ENCODE data around the gene GPATCH8. TPM values are rescaled to one million over a fixed set of nuclear protein-coding genes. Genes with fewer than 3 reads are reported as not detected.

The GPATCH8 gene
- polyA plus RNA-seq, 1 of the 3 experiments (the other 2 are of a cell fraction), result 12.7 TPM

DNA sequence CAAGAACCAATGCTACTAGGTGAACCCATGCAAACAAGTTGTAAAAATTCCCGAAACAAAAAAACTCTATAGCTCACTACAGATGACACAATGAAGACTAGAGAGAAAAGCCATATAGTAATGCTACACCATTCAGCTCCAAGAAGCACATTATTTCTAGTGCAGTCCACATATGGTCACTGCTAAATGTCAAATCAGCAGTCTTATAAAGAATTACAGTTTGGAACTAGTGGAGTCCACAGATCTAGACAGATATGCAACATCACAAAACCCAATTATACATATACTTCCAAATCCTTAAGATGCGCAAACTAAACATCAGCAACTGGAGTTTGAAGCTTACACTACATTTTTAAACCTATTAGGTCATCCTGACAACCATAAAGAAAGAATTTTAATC is 33.5 kb downstream of the GPATCH8 start:
- CTCF ChIA-PET, result interaction anchor here (1.2 kb wide), 1 partner anchor 16 kb away, joined by 5 read pairs; no protein-coding TSS in a partner anchor
- H3K27me3 ChIP-seq (ENCODE audit: insufficient read depth), result no peaks in the 10 kb centered on the region
- no peak overlapping the region for H3K4me2 ChIP-seq
- DNase-seq, result no peak
- POLR2A ChIA-PET, result no interaction called here
- H3K9me2 ChIP-seq, result no peaks in the 10 kb centered on the region
- 94% methylated on average over 2 of the region's 2 CpGs for WGBS (ENCODE audit: low lambda C conversion rate)
- H3K9ac ChIP-seq, result no peak overlapping the region
- peaks cover 26% of the 10 kb centered on the region for H3F3A ChIP-seq (replicated peaks; ENCODE audit: insufficient read depth)
- H3K36me3 ChIP-seq (replicated peaks in 1 of 2; ENCODE audit: control insufficient read depth in 1 of 2, insufficient read depth in 2 of 2, low read length in 1 of 2), result peaks cover 9 to 24% of the 10 kb centered on the region in 2 experiments
- H3K9me3 ChIP-seq, result no peaks in the 10 kb centered on the region
- H3K4me3 ChIP-seq (ENCODE audit: low read depth in 2 of 2, low read length in 1 of 2), result no peak overlapping the region
- H2AFZ ChIP-seq (ENCODE audit: low read depth), result no peak overlapping the region
- H3K4me1 ChIP-seq (ENCODE audit: control insufficient read depth in 1 of 2, insufficient read depth in 2 of 2, low read depth in 1 of 2, low read length in 1 of 2), result peaks cover 0 to 8% of the 10 kb centered on the region in 2 experiments; a peak in 2 of 4 replicates
- H3K27ac ChIP-seq (ENCODE audit: low read depth in 2 of 2, low read length in 1 of 2), result no peak overlapping the region
- peaks cover 50% of the 10 kb centered on the region for H4K20me1 ChIP-seq (ENCODE audit: insufficient read depth)
- H3K79me2 ChIP-seq (ENCODE audit: insufficient read depth), result peaks cover 92% of the 10 kb centered on the region
- TF ChIP-seq NFIC (IDR thresholded peaks at IDR 0.05; ENCODE audit: borderline replicate concordance) (no peak), CTCF (IDR thresholded peaks at IDR 0.05) (no peak), SIN3A (IDR thresholded peaks at IDR 0.05; ENCODE audit: borderline replicate concordance, low read depth, low read length) (no peak), FOXM1 (IDR thresholded peaks at IDR 0.05; ENCODE audit: low read depth) (no peak), ZBTB33 (IDR thresholded peaks at IDR 0.05; ENCODE audit: borderline replicate concordance, low read depth) (no peak), SMC3 (IDR thresholded peaks at IDR 0.05; ENCODE audit: low read depth, low read length) (no peak), JUND (IDR thresholded peaks at IDR 0.05) (no peak)

DNA sequence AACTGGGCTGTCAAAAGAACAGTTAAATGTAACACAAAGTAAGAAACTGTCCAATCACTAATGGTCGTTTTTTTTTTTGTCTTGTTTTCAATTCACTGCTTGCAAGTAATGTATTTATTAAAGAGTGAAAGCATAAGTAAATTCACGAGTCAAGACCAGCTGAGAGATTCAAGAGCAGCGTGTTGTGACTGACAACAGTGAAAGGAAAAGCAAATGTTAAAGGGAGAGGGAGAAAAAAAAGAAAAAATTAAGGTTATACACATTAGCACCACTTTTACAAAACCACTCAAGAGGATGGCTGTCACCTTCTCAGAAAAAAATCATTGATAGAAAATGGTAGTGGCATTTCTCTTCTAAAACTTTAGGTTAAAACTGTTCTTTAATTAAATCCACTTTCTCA is 36.1 kb downstream of the GPATCH8 start:
- H3K36me3 ChIP-seq (replicated peaks in 1 of 2; ENCODE audit: control insufficient read depth in 1 of 2, insufficient read depth in 2 of 2, low read length in 1 of 2), result peaks cover 12 to 36% of the 10 kb centered on the region in 2 experiments
- no peaks in the 10 kb centered on the region for H3K9me3 ChIP-seq
- DNase-seq, result no peak
- no peaks in the 10 kb centered on the region for H3K27me3 ChIP-seq (ENCODE audit: insufficient read depth)
- H3K4me2 ChIP-seq, result no peak overlapping the region
- CTCF ChIA-PET, result no interaction called here
- peaks cover 0 to 15% of the 10 kb centered on the region in 2 experiments; a peak in 3 of 4 replicates for H3K4me1 ChIP-seq (ENCODE audit: control insufficient read depth in 1 of 2, insufficient read depth in 2 of 2, low read depth in 1 of 2, low read length in 1 of 2)
- H4K20me1 ChIP-seq (ENCODE audit: insufficient read depth), result peaks cover 49% of the 10 kb centered on the region
- H2AFZ ChIP-seq (ENCODE audit: low read depth), result no peak overlapping the region
- H3K27ac ChIP-seq (ENCODE audit: low read depth in 2 of 2, low read length in 1 of 2), result no peak overlapping the region
- peaks cover 97% of the 10 kb centered on the region for H3K79me2 ChIP-seq (ENCODE audit: insufficient read depth)
- POLR2A ChIA-PET, result no interaction called here
- 67% methylated on average over 3 of the region's 3 CpGs for WGBS (ENCODE audit: low lambda C conversion rate)
- H3K9ac ChIP-seq, result no peak overlapping the region
- H3K4me3 ChIP-seq (ENCODE audit: low read depth in 2 of 2, low read length in 1 of 2), result no peak overlapping the region
- H3K9me2 ChIP-seq, result no peaks in the 10 kb centered on the region
- peaks cover 17% of the 10 kb centered on the region for H3F3A ChIP-seq (replicated peaks; ENCODE audit: insufficient read depth)
- TF ChIP-seq MXI1 (IDR thresholded peaks at IDR 0.05; ENCODE audit: low read depth, low read length) (no peak), PBX3 (IDR thresholded peaks at IDR 0.05) (no peak), MAX (IDR thresholded peaks at IDR 0.05; ENCODE audit: low read depth) (no peak), CTCF (IDR thresholded peaks at IDR 0.05) (no peak), ZBTB33 (IDR thresholded peaks at IDR 0.05; ENCODE audit: borderline replicate concordance, low read depth) (no peak), NFIC (IDR thresholded peaks at IDR 0.05; ENCODE audit: borderline replicate concordance) (no peak), REST (IDR thresholded peaks at IDR 0.05; ENCODE audit: low read depth, low read length) (no peak), EP300 (IDR thresholded peaks at IDR 0.05; ENCODE audit: borderline replicate concordance in 1 of 2, low read depth in 1 of 2, low read length in 1 of 2) (no peak)
